ENCODE measurements around the gene WFDC8. TPM values are rescaled to one million over a fixed set of nuclear protein-coding genes. Genes with fewer than 3 reads are reported as not detected.

The WFDC8 gene
- total RNA-seq, 1 experiment from 2014 or later = not detected

- no peak overlapping the region for H2BK15ac ChIP-seq (ENCODE audit: low read depth, low read length)
- no peaks in the 10 kb centered on the region for H3K27me3 ChIP-seq (ENCODE audit: insufficient read depth, low read length)
- no peaks in the 10 kb centered on the region for H3K9me3 ChIP-seq (ENCODE audit: control insufficient read depth, low read depth, low read length)
- TF ChIP-seq CTCF (conservative IDR thresholded peaks at IDR 0.05) = no peak
- no peak overlapping the region for H3K4me2 ChIP-seq (ENCODE audit: insufficient read depth, insufficient read length, low read length)
- no peak for DNase-seq
- no peak overlapping the region for H3K9ac ChIP-seq (ENCODE audit: extremely low read depth, insufficient read length, low read length)
- H4K91ac ChIP-seq (ENCODE audit: insufficient read length, low read depth, low read length) = no peak overlapping the region
- no peak overlapping the region for H4K5ac ChIP-seq (ENCODE audit: insufficient read length, low read depth, low read length)
- no peak overlapping the region for H3K4ac ChIP-seq (ENCODE audit: low read depth, low read length)
- H3K56ac ChIP-seq (ENCODE audit: insufficient read length, low read depth, low read length) = no peak overlapping the region
- no peak overlapping the region for H2AFZ ChIP-seq (ENCODE audit: low read length)
- no peak overlapping the region for H2BK20ac ChIP-seq (ENCODE audit: low read depth, low read length, poor library complexity, severe bottlenecking)
- H3K79me2 ChIP-seq (ENCODE audit: insufficient read depth, low read length) = no peaks in the 10 kb centered on the region
- no peak overlapping the region for H3K18ac ChIP-seq (ENCODE audit: insufficient read length, low read depth, low read length)
- no peaks in the 10 kb centered on the region for H3K23me2 ChIP-seq (ENCODE audit: insufficient read length, low read depth, low read length, poor library complexity, severe bottlenecking)
- no peaks in the 10 kb centered on the region for H3K36me3 Mint-ChIP-seq (ENCODE audit: insufficient read depth in 1 of 3, low read depth in 3 of 3)
- H3K27ac Mint-ChIP-seq = no peak overlapping the region; a peak in 1 of 7 replicates
- no CpG with 5 or more reads among the region's 2 CpGs for WGBS (ENCODE audit: extremely low coverage, insufficient read length, low lambda C conversion rate)
- no peak overlapping the region for H3K27ac ChIP-seq (ENCODE audit: insufficient read length, low read depth, low read length)
- no peaks in the 10 kb centered on the region; a peak in 1 of 5 replicates for H3K9me3 Mint-ChIP-seq
- no peak overlapping the region for H2AK5ac ChIP-seq (ENCODE audit: insufficient read length, low read length)
- H2BK5ac ChIP-seq (ENCODE audit: insufficient read length, low read length) = no peak overlapping the region
- no peaks in the 10 kb centered on the region for H4K20me1 ChIP-seq (ENCODE audit: control insufficient read depth, insufficient read depth, insufficient read length)
- H3K79me1 ChIP-seq (ENCODE audit: insufficient read depth, low read depth, low read length, poor library complexity, severe bottlenecking) = no peaks in the 10 kb centered on the region
- H3T11ph ChIP-seq (ENCODE audit: low read length) = no peak overlapping the region
- no peak overlapping the region for H2BK12ac ChIP-seq (ENCODE audit: insufficient read length, low read depth, low read length)
- H3K4me1 Mint-ChIP-seq = peaks cover 31 to 35% of the 10 kb centered on the region in 2 experiments
- H3K23ac ChIP-seq (ENCODE audit: insufficient read length, low read depth, low read length) = no peak overlapping the region
- H3K4me1 ChIP-seq (ENCODE audit: insufficient read depth, low read length) = peaks cover 5% of the 10 kb centered on the region; the same call in 1 of the 2 replicates
- H3K27me3 Mint-ChIP-seq (ENCODE audit: low read depth) = peaks cover 2% of the 10 kb centered on the region; the same call in 1 of the 2 replicates
- H2BK120ac ChIP-seq (ENCODE audit: low read depth, low read length, poor library complexity, severe bottlenecking) = no peak overlapping the region
- no peak overlapping the region for H3K14ac ChIP-seq (ENCODE audit: insufficient read depth, low read length)
- no peak overlapping the region for H3K4me3 Mint-ChIP-seq
- no peak overlapping the region for H4K8ac ChIP-seq (replicated peaks; ENCODE audit: insufficient read length, low read depth, low read length)
Observed at GRCh38 chr20:45576995-45577394, 2.1 kb downstream of the WFDC8 start.

All from H9 (cell line).